Stomach (tissue), 9 donors: ENCODE results near the gene SARS1. TPM values are rescaled to one million over a fixed set of nuclear protein-coding genes. Genes with fewer than 3 reads are reported as not detected.

Experiments used
- DNase-seq, 2 donors: peaks; one replicate each; pipeline versions ENCODE4 v3.0.0 to v3.0.0-alpha.2; 2013 to 2019
- H3K27ac ChIP-seq, 5 donors: fragments of 200-600 bp in 4 of 5; sonication (generic) in 4 of 5; one replicate each; pipeline ENCODE4 v1.5.1; 2013 to 2019; ENCODE audit warnings: mild to moderate bottlenecking in 1 of 5, moderate library complexity in 1 of 5
- H3K27me3 ChIP-seq, 3 donors: fragments of 200-600 bp; sonication (generic); one replicate each; pipeline ENCODE4 v1.5.1; 2017 to 2019; ENCODE audit warnings: mixed run types in 1 of 3
- H3K36me3 ChIP-seq, 4 donors: fragments of 200-600 bp; sonication (generic); 1 replicate in 3 of 4; 2 replicates in 1 of 4; pipeline ENCODE4 v1.5.1; 2016 to 2019
- H3K4me1 ChIP-seq, 4 donors: fragments of 200-600 bp; sonication (generic); one replicate each; pipeline ENCODE4 v1.5.1; 2016 to 2019
- H3K4me3 ChIP-seq, 4 donors: fragments of 200-600 bp; sonication (generic) in 3 of 4; one replicate each; pipeline ENCODE4 v1.5.1; 2016 to 2019; ENCODE audit warnings: mild to moderate bottlenecking in 1 of 4
- H3K9me3 ChIP-seq, 4 donors: fragments of 200-600 bp; sonication (generic); one replicate each; pipeline ENCODE4 v1.5.1; 2016 to 2019
- EP300 ChIP-seq: sonication (generic); formaldehyde crosslinking; IDR thresholded peaks from one replicate; pipeline ENCODE4 v1.6.1; 2017; ENCODE audit warnings: antibody characterized with exemption
- POLR2A ChIP-seq, 4 donors: fragments of 450-650 bp; IDR thresholded peaks; one replicate each; pipeline ENCODE4 v1.6.1; 2016; ENCODE audit warnings: antibody characterized with exemption in 4 of 4, control low read depth in 2 of 4, mild to moderate bottlenecking in 1 of 4, moderate library complexity in 1 of 4
- POLR2AphosphoS5 ChIP-seq, 3 donors: sonication (generic); formaldehyde crosslinking; IDR thresholded peaks; one replicate each; pipeline ENCODE4 v1.6.1; 2016; ENCODE audit warnings: antibody characterized with exemption in 3 of 3
- WGBS, 5 donors: extraction: QIAGEN DNeasy Blood & Tissue Kit in 3 of 5; methylation state at CpG; one replicate each; pipeline versions ENCODE4 v1.1.5 to v1.1.7; 2013 to 2018; 5-methylcytosine and 5-hydroxymethylcytosine counted together
- intact Hi-C: fragments of 100-400 bp; cut with DNase I; formaldehyde crosslinking; loops from one replicate; pipeline ENCODE4 v1.15.1; 2023; ENCODE audit warnings: low total_unique reads
- polyA plus RNA-seq, 3 donors: library from polyadenylated mRNA; stranded (reverse); fragments of 200-250 nt; gene quantifications; one replicate each; pipeline ENCODE4 v1.2.3, GENCODE V29; 2013
- total RNA-seq, 5 donors: library from RNA; depleted of rRNA; stranded (reverse); fragments of >200 nt; gene quantifications; one replicate each; pipeline versions ENCODE4 v1.1.0 to v1.2.3, GENCODE V29; 2014 to 2016
- TF ChIP-seq, protein P1 (sequence below), 7 experiments: fragments of 450-650 bp in 4 of 7; fragments of 200-600 bp in 3 of 7; sonication (generic) in 3 of 7; IDR thresholded peaks; one replicate each; pipeline ENCODE4 v1.5.1; 2016 to 2019; ENCODE audit warnings: antibody characterized with exemption in 7 of 7, control low read depth in 2 of 7, mild to moderate bottlenecking in 1 of 7
- donor health status: healthy with polysubstance abuse.
- donor health status: Bipolar disorder and iron deficiency.
- donor health status: healthy.

Gene SARS1
- total and polyA plus RNA-seq, 8 donors = 80.8 to 232 (median 110) TPM

DNA sequence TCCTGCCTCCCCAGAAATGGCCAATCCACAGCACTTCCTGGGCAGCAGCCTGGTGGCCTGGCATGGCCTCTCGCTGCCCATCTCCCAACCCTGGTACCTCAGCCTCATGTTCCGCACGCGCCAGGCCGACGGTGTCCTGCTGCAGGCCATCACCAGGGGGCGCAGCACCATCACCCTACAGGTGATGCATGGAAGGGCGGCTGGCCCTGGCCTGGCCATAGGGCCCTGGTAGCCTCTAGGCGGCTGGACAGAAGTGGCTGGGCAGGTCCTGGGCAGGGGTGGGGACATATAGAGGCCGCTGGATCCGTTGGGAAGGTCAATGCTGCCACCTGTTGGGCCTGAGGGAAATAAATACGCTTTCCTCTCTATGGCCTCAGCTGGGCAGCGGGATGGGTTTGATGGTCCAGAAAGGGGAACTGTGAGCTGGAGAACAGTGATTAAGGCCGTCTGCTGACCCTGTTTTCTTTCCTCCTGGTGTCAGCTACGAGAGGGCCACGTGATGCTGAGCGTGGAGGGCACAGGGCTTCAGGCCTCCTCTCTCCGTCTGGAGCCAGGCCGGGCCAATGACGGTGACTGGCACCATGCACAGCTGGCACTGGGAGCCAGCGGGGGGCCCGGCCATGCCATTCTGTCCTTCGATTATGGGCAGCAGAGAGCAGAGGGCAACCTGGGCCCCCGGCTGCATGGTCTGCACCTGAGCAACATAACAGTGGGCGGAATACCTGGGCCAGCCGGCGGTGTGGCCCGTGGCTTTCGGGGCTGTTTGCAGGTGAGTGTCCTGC, 50.1 kb downstream of the SARS1 start:
- H3K36me3 ChIP-seq = peaks cover 0 to 61% (median 27%) of the 10 kb centered on the region in 4 donors
- H3K9me3 ChIP-seq = no peaks in the 10 kb centered on the region
- H3K4me1 ChIP-seq = peaks cover 0 to 14% (median 6%) of the 10 kb centered on the region in 4 donors
- no peaks in the 10 kb centered on the region for H3K27me3 ChIP-seq
- intact Hi-C loops = loop anchor here (5.0 kb wide), 1 partner anchor 139 kb away; no protein-coding TSS in a partner anchor
- WGBS, 5 donors = 39 to 52% (median 46%) methylated on average over 12 to 29 of the region's 29 CpGs
- peak overlapping the region in 1 of 5 donors; percentile 3 for H3K27ac ChIP-seq
- DNase-seq = peak; percentile 93 to 96
- TF ChIP-seq, protein P1, sequence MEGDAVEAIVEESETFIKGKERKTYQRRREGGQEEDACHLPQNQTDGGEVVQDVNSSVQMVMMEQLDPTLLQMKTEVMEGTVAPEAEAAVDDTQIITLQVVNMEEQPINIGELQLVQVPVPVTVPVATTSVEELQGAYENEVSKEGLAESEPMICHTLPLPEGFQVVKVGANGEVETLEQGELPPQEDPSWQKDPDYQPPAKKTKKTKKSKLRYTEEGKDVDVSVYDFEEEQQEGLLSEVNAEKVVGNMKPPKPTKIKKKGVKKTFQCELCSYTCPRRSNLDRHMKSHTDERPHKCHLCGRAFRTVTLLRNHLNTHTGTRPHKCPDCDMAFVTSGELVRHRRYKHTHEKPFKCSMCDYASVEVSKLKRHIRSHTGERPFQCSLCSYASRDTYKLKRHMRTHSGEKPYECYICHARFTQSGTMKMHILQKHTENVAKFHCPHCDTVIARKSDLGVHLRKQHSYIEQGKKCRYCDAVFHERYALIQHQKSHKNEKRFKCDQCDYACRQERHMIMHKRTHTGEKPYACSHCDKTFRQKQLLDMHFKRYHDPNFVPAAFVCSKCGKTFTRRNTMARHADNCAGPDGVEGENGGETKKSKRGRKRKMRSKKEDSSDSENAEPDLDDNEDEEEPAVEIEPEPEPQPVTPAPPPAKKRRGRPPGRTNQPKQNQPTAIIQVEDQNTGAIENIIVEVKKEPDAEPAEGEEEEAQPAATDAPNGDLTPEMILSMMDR (IDR thresholded peaks at IDR 0.05) = peak; percentile 94 to 100 (median 97)
- TF ChIP-seq EP300 = no peak
- no peak for TF ChIP-seq POLR2A (IDR thresholded peaks at IDR 0.05)
- peak; percentile 43 to 89 (median 47) for TF ChIP-seq POLR2AphosphoS5 (IDR thresholded peaks at IDR 0.05)
- no peak overlapping the region for H3K4me3 ChIP-seq

DNA sequence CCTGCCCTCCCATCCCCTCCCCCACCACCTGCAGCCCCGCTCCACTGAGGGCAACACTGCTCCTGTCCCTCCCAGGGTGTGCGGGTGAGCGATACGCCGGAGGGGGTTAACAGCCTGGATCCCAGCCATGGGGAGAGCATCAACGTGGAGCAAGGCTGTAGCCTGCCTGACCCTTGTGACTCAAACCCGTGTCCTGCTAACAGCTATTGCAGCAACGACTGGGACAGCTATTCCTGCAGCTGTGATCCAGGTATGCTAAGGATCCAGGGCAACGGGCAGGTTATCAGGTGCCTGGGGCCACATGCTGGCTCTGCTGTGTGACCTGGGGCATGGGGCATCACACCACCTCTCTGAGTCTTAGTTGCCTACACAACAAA, 50.6 kb downstream of the SARS1 start:
- intact Hi-C loops = loop anchor here (5.0 kb wide), 1 partner anchor 138 kb away; no protein-coding TSS in a partner anchor
- H3K27me3 ChIP-seq = no peaks in the 10 kb centered on the region
- H3K9me3 ChIP-seq = no peaks in the 10 kb centered on the region
- no peak for DNase-seq
- no peak for TF ChIP-seq EP300
- TF ChIP-seq POLR2A (IDR thresholded peaks at IDR 0.05) = no peak
- TF ChIP-seq POLR2AphosphoS5 (IDR thresholded peaks at IDR 0.05) = no peak
- peaks cover 0 to 61% (median 24%) of the 10 kb centered on the region in 4 donors for H3K36me3 ChIP-seq
- 68 to 89% (median 77%) methylated on average over 1 to 9 of the region's 9 CpGs for WGBS, 5 donors
- no peak overlapping the region for H3K27ac ChIP-seq
- H3K4me1 ChIP-seq = peaks cover 0 to 14% (median 6%) of the 10 kb centered on the region in 4 donors
- H3K4me3 ChIP-seq = no peak overlapping the region

DNA sequence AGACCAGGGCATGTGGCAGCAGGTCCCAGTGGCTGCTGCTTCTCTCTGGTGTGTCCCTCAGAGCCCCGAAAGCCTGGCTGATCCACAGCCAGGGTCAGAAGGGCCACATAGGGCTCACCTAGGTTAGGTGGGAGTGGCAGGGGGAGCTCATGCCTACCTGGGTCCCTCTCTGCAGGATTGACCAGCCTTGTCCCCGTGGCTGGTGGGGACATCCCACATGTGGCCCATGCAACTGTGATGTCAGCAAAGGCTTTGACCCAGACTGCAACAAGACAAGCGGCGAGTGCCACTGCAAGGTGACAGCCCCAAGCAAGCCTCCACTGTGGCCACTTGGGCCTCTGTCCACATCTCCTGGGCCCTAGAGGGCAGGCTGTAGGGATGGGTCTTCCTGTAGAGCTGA, 51.3 kb downstream of the SARS1 start:
- Histone ChIP-seq H3K27ac (no peak overlapping the region), H3K9me3 (no peaks in the 10 kb centered on the region), H3K36me3 (peaks cover 0 to 64% (median 30%) of the 10 kb centered on the region in 4 donors), H3K27me3 (no peaks in the 10 kb centered on the region), H3K4me3 (no peak overlapping the region), H3K4me1 (peaks cover 0 to 14% (median 6%) of the 10 kb centered on the region in 4 donors)
- 93 to 100% (median 96%) methylated on average over 2 to 4 of the region's 4 CpGs for WGBS, 5 donors
- intact Hi-C loops = no loop called here
- TF ChIP-seq POLR2A (IDR thresholded peaks at IDR 0.05) (no peak), EP300 (no peak), POLR2AphosphoS5 (IDR thresholded peaks at IDR 0.05) (no peak)
- TF ChIP-seq, protein P1 (IDR thresholded peaks at IDR 0.05) = no peak
- no peak for DNase-seq

DNA sequence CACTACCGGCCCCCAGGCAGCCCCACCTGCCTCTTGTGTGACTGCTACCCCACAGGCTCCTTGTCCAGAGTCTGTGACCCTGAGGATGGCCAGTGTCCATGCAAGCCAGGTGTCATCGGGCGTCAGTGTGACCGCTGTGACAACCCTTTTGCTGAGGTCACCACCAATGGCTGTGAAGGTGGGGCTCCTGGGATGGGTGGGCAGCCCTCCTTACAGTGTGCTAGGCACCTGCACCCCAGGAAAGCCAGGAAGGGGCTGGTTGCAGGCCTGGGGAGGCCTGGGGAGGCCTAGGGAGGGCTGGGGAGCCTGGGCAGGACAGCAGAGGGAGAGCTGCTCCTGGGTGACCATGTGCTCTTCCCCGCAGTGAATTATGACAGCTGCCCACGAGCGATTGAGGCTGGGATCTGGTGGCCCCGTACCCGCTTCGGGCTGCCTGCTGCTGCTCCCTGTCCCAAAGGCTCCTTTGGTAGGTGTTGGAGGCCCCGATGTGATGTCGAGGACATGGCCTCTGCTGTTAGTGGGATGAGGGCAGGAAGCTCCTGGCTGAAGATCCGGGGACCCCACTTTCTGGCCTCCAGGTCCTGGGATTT, 52.1 kb downstream of the SARS1 start:
- TF ChIP-seq EP300 (no peak), POLR2A (IDR thresholded peaks at IDR 0.05) (no peak), POLR2AphosphoS5 (IDR thresholded peaks at IDR 0.05) (no peak)
- TF ChIP-seq, protein P1 (IDR thresholded peaks at IDR 0.05) = no peak
- intact Hi-C loops = no loop called here
- no peaks in the 10 kb centered on the region for H3K27me3 ChIP-seq
- H3K36me3 ChIP-seq = peaks cover 0 to 67% (median 31%) of the 10 kb centered on the region in 4 donors
- H3K4me1 ChIP-seq = peaks cover 0 to 14% (median 6%) of the 10 kb centered on the region in 4 donors
- no peaks in the 10 kb centered on the region for H3K9me3 ChIP-seq
- no peak for DNase-seq
- WGBS, 5 donors = 91 to 99% (median 95%) methylated on average over 9 to 13 of the region's 13 CpGs
- no peak overlapping the region for H3K4me3 ChIP-seq
- H3K27ac ChIP-seq = no peak overlapping the region
